Stimulated activated CD8-positive, alpha-beta memory T cell treated with anti-CD3 and anti-CD28 coated beads, Interleukin-7, amount 100 ng/mL, for 1 hour (primary cell): ENCODE measurements around the gene RAB5B.
"Not testable (repeated sequence)": the region's sequence is repeated elsewhere in the genome, so short reads cannot be mapped to it uniquely, and the experiment has no call there.

Experiments used
- DNase-seq, 2 donors: peaks; one replicate each; pipeline ENCODE4 v3.0.0-alpha.2; 2020; ENCODE audit warnings: low read depth in 2 of 2

RAB5B gene

DNA sequence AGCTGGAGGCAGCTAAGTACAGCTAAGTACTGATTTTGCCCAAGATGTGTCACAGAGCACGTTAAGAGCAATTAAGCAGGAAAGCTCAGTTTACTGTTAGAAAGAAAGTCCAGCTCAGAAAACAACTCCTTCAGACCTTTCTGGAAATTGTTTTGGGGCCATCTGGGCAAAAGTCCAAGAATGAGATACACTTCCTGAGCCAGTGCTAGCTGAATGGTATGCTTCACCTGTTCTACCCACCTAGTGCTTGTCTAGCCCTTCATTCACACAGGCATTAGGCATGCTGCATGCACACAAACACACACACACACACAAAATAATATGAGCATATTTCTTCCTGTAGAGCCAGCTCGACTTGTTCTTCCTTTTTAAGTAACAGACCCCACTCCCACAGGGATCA is 40.3 kb downstream of the RAB5B start:
- DNase-seq: no peak

DNA sequence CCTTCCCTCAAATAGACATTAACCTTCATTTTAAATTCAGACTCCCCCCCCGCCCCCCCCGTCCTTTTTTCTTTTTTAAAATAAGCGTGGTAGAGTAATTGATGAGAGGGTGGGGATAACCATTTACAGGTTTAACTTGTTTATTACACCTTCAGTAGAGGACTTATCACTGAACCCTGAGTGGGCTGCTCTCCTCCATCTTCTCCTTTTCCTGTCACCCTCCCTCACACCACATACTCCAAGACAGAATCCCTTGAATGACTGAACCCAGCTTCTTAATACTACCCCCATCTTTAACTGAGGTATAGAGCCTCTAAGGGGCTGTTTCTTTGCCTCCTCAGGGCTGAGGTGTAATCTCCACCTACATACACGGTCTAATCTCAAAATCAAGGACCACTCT is 43.3 kb downstream of the RAB5B start:
- DNase-seq: no peak

- no peak for DNase-seq
These were observed 44.5 kb downstream of the RAB5B start for GRCh38 chr12:56018356-56018755.

DNA sequence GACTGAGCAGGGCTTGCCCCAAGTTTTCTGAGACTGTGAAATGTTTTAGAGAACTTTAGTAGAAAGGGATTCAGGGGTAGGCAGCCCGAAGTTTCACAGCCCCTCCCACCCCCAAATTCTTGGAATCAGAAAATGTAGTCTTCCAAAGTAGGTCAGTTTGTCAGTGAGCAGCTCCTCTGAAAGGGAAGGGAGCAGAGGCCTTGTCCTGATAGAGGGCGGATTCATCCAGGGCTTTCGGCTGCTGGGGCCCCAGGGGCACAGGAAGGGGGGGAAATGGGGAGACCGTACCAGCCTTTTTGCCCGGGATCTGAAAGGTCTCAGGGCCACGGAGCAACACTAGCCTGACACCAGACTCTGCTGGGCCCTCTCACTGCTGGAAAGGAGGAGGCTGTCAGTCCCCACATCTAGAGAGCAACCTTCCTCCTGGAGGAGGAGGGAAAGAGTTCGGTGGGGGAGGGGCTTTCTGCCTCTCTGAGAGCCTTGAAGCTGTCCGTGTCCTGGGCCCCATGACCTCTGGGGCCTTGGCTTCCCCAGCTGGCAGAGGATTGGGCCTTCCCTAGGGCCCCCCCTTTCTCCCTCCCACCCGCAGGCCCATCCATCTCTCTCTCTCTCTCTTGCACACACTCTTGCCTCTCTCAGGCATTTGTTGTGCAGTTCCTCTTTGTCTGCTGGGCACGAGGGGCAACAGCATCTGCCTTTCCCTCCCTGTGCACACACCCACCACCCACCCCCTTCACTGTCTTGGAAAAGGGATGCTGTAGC is 46.7 kb downstream of the RAB5B start, which contains the start of gene IKZF4:
IKZF4 (plus strand) TSS at position 621 of the 762 bp plus-strand sequence. CDS start 451 bp downstream, outside the sequence.
- no peak for DNase-seq

GRCh38 chr12:56021889-56022497 is 48.1 kb downstream of the RAB5B start:
- no peak for DNase-seq

GRCh38 chr12:56028511-56029165 is 54.8 kb downstream of the RAB5B start:
- DNase-seq: no peak

GRCh38 chr12:56029166-56029519 is 55.3 kb downstream of the RAB5B start:
- DNase-seq: no peak

DNA sequence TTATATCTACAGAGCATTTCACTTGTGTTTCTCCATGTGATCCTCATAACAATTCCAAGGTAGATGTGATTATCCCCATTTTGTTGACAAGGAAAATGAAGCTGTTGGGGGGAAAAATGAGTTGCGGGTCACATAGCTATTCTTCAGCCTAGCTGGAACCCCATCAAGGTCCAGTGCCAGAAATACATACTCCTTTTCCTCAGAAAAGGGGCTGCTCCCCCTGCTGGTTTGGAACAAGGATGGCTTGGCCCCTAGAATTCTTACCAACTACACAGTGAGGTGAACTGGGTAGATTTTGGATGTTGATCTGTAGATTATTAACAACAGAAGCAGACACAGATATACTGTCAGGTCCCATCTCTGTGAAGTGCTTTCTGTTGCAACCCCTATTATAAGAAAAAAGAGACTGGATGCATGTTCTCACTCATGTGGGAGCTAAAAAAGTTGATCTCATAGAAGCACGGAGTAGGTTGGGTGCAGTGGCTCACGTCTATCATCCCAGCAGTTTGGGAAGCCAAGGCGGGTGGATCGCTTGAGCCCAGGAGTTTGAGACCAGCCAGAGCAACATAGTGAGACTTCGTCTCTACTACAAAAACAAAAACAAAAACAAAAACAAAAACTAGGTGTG is 55.9 kb downstream of the RAB5B start:
- DNase-seq: no peak

DNA sequence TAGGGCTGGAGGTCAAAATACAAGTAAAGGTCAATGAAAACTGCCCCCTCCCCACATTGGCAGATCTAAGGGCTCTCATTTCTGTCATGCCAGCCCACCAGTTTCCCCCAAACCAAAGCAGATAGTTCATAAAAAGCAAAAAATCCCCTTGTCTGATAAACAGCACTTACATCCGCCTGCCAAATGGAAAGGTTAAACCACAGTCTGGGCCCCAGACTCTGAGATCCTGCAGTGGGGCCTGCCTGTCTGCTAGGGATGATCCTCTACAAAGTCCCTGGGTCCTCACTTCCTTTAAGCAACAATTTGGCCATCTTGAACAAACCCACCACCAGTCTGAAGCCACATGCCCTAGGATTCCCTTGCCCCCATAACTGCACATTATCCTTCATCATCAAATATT is 58.1 kb downstream of the RAB5B start:
- DNase-seq: no peak

- DNase-seq: no peak
These were observed 60.9 kb downstream of the RAB5B start for GRCh38 chr12:56034586-56035332.

- DNase-seq: no peak
These were observed 63.3 kb downstream of the RAB5B start for GRCh38 chr12:56037161-56037560.

DNA sequence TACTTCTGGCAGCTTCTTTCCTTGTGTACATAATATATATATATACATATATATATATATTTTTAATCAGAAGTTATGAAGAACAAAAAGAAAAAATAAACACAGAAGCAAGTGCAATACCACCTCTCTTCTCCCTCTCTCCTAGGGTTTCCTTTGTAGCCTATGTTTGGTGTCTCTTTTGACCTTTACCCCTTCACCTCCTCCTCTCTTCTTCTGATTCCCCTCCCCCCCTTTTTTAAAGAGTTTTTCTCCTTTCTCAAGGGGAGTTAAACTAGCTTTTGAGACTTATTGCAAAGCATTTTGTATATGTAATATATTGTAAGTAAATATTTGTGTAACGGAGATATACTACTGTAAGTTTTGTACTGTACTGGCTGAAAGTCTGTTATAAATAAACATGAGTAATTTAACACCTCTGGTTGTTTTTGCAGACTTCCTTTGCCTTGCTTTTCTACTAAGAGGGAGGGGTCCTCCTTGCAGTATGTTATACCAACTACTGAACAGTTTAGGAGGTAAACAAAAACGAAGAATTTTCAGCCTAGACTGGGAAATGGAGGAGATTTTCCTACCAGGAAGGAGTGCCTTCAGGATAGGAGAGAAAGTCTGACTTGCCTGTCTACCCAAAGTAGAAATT is 64.3 kb downstream of the RAB5B start:
- DNase-seq: no peak

DNA sequence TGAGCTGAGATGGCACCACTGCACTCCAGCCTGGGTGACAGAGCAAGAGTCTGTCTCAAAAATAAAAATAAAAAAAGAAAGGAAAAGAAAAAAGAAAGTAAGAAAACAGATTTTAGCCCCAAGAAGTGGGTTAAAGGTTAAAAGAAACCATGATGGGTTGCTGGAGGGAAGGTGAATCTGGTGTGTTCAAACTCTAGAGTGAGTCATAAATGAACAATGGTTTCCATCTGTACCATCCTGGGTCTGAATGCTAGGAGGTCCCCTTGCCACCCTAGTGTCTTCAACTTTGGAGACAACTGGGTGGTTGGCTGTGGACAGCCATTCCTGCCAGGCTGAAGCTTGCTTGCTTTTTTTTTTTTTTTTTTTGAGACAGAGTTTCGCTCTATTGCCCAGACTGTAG is 66.3 kb downstream of the RAB5B start:
- DNase-seq: no peak

- no peak for DNase-seq
These were observed 67.2 kb downstream of the RAB5B start for GRCh38 chr12:56040963-56041551.

GRCh38 chr12:56041552-56042429 is 67.9 kb downstream of the RAB5B start, which contains the start of gene RPS26:
TSS of gene RPS26 (plus strand) at chr12:56041918. CDS start at chr12:56042167, 249 bp downstream.
- peak; percentile 81 for DNase-seq

- not testable (repeated sequence) for DNase-seq
These were observed 68.5 kb downstream of the RAB5B start for GRCh38 chr12:56042430-56042813.

DNA sequence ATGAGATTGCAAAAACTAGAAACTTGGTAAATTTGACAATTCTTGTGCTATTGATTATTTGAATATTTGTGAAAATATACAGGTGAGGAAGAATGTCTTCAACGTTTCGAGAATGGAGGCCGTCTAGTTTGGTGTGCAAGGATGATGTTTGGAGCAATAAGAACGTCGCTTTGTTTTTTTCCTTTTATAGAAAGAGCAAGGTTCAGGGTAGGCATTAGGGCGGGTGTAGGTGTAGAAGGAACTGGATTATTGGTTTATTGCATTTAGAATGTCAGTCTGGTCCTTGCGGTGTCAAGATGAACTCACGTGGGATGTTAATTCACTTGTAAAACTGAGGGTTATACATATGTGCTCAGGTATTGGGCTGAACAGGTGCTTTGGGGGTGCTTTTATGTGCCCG is 69.0 kb downstream of the RAB5B start:
- DNase-seq: no peak
